T-helper 2 cell treated with Interferon-gamma antibody and Interleukin-4, amounts not matched to agents 5 μg/mL and 100 μg/mL, for 36 hours (primary cell): ENCODE data around the gene CHD5.
A peak's percentile ranks its signal among the peaks of the same experiment; 100 is the strongest.

Source experiments
- DNase-seq: peaks from one replicate; pipeline ENCODE4 v3.0.0; 2021; ENCODE audit warnings: low spot score
- H3K27ac Mint-ChIP-seq: one replicate; pipeline ENCODE4 v1.8.0; 2021; ENCODE audit warnings: mild to moderate bottlenecking, mixed read lengths
- H3K27me3 Mint-ChIP-seq: one replicate; pipeline ENCODE4 v1.8.0; 2021; ENCODE audit warnings: low read depth, mixed read lengths
- H3K36me3 Mint-ChIP-seq: one replicate; pipeline ENCODE4 v1.8.0; 2021; ENCODE audit warnings: low read depth, mixed read lengths
- H3K4me1 Mint-ChIP-seq: one replicate; pipeline ENCODE4 v1.8.0; 2021; ENCODE audit warnings: low read depth, mixed read lengths
- H3K4me3 Mint-ChIP-seq: one replicate; pipeline ENCODE4 v1.8.0; 2022; ENCODE audit warnings: mild to moderate bottlenecking, moderate library complexity, mixed read lengths
- H3K9me3 Mint-ChIP-seq: one replicate; pipeline ENCODE4 v1.8.0; 2021; ENCODE audit warnings: mixed read lengths

Gene CHD5

GRCh38 chr1:6162773-6163172 lies 17.3 kb downstream of the CHD5 start:
- H3K27me3 Mint-ChIP-seq: peaks cover 6% of the 10 kb centered on the region
- no peaks in the 10 kb centered on the region for H3K9me3 Mint-ChIP-seq
- no peak overlapping the region for H3K27ac Mint-ChIP-seq
- peaks cover 5% of the 10 kb centered on the region for H3K4me1 Mint-ChIP-seq
- H3K4me3 Mint-ChIP-seq: no peak overlapping the region
- DNase-seq: no peak
- H3K36me3 Mint-ChIP-seq: no peaks in the 10 kb centered on the region

- no peaks in the 10 kb centered on the region for H3K9me3 Mint-ChIP-seq
- no peak overlapping the region for H3K4me3 Mint-ChIP-seq
- peaks cover 9% of the 10 kb centered on the region for H3K4me1 Mint-ChIP-seq
- H3K27ac Mint-ChIP-seq: no peak overlapping the region
- H3K36me3 Mint-ChIP-seq: no peaks in the 10 kb centered on the region
- no peak for DNase-seq
- peaks cover 6% of the 10 kb centered on the region for H3K27me3 Mint-ChIP-seq
These were observed 17.8 kb downstream of the CHD5 start for GRCh38 chr1:6162341-6162740.

DNA sequence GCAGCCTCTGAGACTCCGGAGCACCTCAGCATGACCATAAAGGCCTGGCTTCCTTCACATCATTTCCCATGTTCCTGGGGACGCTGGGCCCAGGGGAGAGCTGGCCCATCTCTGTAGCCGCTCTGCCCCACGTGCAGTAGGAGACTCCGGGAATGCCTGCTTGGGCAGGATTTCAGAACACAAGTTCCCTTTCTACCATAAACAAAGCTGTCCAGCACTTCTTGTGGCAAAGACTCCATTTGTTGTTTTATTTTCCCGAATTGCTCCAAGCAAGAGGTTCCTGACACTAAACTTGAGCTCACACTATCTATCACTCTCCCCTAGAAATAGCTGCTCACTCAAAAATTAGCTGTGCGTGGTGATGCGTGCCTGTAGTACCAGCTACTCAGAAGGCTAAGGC lies 21.9 kb downstream of the CHD5 start:
- peaks cover 6% of the 10 kb centered on the region for H3K27me3 Mint-ChIP-seq
- no peaks in the 10 kb centered on the region for H3K9me3 Mint-ChIP-seq
- peaks cover 12% of the 10 kb centered on the region for H3K4me1 Mint-ChIP-seq
- DNase-seq: no peak
- H3K36me3 Mint-ChIP-seq: no peaks in the 10 kb centered on the region
- H3K4me3 Mint-ChIP-seq: no peak overlapping the region
- no peak overlapping the region for H3K27ac Mint-ChIP-seq

- peaks cover 6% of the 10 kb centered on the region for H3K27me3 Mint-ChIP-seq
- peaks cover 12% of the 10 kb centered on the region for H3K4me1 Mint-ChIP-seq
- H3K4me3 Mint-ChIP-seq: no peak overlapping the region
- H3K27ac Mint-ChIP-seq: peak overlapping the region; percentile 16
- no peaks in the 10 kb centered on the region for H3K36me3 Mint-ChIP-seq
- DNase-seq: peak; percentile 50
- H3K9me3 Mint-ChIP-seq: no peaks in the 10 kb centered on the region
These were observed 22.5 kb downstream of the CHD5 start for GRCh38 chr1:6157528-6158174.

GRCh38 chr1:6157132-6157527 lies 23.0 kb downstream of the CHD5 start:
- H3K27me3 Mint-ChIP-seq: peaks cover 6% of the 10 kb centered on the region
- H3K4me3 Mint-ChIP-seq: no peak overlapping the region
- peak overlapping the region; percentile 16 for H3K27ac Mint-ChIP-seq
- DNase-seq: no peak
- H3K36me3 Mint-ChIP-seq: no peaks in the 10 kb centered on the region
- no peaks in the 10 kb centered on the region for H3K9me3 Mint-ChIP-seq
- H3K4me1 Mint-ChIP-seq: peaks cover 12% of the 10 kb centered on the region

- no peaks in the 10 kb centered on the region for H3K36me3 Mint-ChIP-seq
- peak overlapping the region; percentile 55 for H3K27ac Mint-ChIP-seq
- no peaks in the 10 kb centered on the region for H3K9me3 Mint-ChIP-seq
- no peaks in the 10 kb centered on the region for H3K27me3 Mint-ChIP-seq
- peaks cover 12% of the 10 kb centered on the region for H3K4me1 Mint-ChIP-seq
- no peak for DNase-seq
- peak overlapping the region; percentile 46 for H3K4me3 Mint-ChIP-seq
These were observed 25.4 kb downstream of the CHD5 start for GRCh38 chr1:6154525-6155319.

- Mint-ChIP-seq H3K4me1 (peaks cover 11% of the 10 kb centered on the region), H3K27me3 (peaks cover 4% of the 10 kb centered on the region), H3K27ac (no peak overlapping the region), H3K4me3 (no peak overlapping the region), H3K9me3 (no peaks in the 10 kb centered on the region), H3K36me3 (no peaks in the 10 kb centered on the region)
- DNase-seq: no peak
These were observed 27.2 kb downstream of the CHD5 start for GRCh38 chr1:6152882-6153281.

DNA sequence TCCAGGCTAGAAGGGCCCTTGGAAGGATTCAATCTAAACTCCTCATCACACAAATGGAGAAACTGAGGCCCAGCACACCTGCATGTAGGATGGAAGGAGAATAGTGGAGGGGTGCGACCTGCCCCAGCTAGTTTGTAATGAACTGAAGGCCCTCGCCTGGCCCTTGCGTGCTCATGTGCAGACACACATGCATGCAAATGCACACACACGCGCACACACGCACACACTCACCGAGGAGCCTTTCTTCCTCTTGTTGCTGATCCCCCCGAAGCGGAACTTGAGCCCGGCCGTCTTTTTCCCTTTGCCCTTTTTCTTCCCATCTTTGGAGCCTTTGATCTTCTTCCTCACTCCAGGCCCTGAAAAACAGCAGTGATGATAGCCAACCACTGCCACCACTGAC lies 27.9 kb downstream of the CHD5 start:
- H3K9me3 Mint-ChIP-seq: no peaks in the 10 kb centered on the region
- no peak overlapping the region for H3K27ac Mint-ChIP-seq
- peaks cover 6% of the 10 kb centered on the region for H3K4me1 Mint-ChIP-seq
- no peak for DNase-seq
- peaks cover 4% of the 10 kb centered on the region for H3K27me3 Mint-ChIP-seq
- no peaks in the 10 kb centered on the region for H3K36me3 Mint-ChIP-seq
- H3K4me3 Mint-ChIP-seq: no peak overlapping the region

DNA sequence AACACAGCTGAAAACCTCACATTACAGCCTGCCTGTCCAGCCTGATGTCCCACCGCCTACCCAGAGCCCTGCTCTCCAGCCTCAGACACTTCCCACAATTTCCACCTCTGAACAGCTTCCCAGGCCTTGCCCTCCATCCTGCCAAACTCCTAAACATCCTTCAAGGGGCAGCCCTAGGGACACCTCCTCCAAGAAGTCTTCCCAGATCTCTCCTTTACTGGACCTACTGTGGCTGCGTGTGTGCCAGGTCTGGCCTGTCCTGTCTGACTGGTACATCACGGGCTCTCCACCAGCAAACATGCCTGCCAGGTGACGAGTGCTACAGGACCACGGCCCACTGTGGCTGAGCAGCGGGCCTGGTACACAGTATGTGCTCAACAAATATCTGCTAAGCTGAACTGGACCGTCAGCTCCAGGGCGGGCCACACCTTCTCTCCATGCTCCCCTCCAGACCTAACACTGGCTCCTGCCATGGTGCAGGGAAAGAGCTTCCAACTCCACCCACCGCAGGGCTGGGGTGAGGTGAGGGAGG lies 28.8 kb downstream of the CHD5 start:
- Mint-ChIP-seq H3K27me3 (peaks cover 4% of the 10 kb centered on the region), H3K27ac (no peak overlapping the region), H3K4me3 (no peak overlapping the region), H3K4me1 (peaks cover 6% of the 10 kb centered on the region), H3K9me3 (no peaks in the 10 kb centered on the region), H3K36me3 (no peaks in the 10 kb centered on the region)
- no peak for DNase-seq

DNA sequence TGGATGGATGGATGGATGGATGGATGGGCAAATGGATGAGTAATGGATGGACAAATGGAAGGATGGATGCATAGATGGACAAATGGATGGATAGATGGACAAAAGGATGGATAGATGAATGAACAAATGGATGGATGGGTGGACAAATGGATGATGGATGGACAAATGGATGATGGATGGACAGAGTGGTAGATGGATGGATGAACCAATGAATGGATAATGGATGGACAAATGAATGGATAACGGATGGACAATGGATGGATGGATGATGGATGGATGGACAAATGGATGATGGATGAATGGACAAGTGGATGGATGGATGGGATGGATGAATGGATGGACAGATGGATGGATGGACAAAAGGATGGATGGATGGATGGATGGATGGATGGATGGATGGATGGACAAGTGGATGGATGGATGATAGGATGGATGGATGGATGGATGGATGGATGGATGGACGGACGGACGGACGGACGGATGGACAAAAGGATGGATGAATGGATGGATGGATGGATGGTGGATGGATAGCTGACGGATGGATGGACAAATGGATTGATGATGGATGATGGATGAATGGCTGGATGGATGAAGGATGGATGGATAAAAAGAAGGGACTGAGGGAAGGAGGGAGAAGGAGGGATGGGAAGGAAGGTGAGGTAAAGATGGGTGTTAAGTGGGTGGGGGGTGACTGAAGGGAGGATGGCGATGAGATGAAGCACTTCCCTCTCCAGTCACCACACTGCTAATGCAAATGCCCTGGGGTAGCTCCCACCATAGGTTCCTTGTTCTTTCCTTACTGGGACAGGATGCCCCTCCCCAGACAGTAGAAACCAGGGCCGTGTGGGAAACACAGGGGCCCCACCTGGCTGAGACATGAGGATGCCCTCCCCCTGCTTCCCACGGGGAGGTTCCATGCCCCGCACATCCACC lies 29.8 kb downstream of the CHD5 start:
- Mint-ChIP-seq H3K27me3 (peaks cover 4% of the 10 kb centered on the region), H3K4me1 (peaks cover 6% of the 10 kb centered on the region), H3K27ac (no peak overlapping the region), H3K36me3 (no peaks in the 10 kb centered on the region), H3K4me3 (no peak overlapping the region), H3K9me3 (no peaks in the 10 kb centered on the region)
- DNase-seq: no peak

- no peak for DNase-seq
- Mint-ChIP-seq H3K4me3 (no peak overlapping the region), H3K9me3 (no peaks in the 10 kb centered on the region), H3K36me3 (no peaks in the 10 kb centered on the region), H3K27ac (no peak overlapping the region), H3K4me1 (peaks cover 3% of the 10 kb centered on the region), H3K27me3 (peaks cover 4% of the 10 kb centered on the region)
These were observed 30.5 kb downstream of the CHD5 start for GRCh38 chr1:6149597-6149996.

DNA sequence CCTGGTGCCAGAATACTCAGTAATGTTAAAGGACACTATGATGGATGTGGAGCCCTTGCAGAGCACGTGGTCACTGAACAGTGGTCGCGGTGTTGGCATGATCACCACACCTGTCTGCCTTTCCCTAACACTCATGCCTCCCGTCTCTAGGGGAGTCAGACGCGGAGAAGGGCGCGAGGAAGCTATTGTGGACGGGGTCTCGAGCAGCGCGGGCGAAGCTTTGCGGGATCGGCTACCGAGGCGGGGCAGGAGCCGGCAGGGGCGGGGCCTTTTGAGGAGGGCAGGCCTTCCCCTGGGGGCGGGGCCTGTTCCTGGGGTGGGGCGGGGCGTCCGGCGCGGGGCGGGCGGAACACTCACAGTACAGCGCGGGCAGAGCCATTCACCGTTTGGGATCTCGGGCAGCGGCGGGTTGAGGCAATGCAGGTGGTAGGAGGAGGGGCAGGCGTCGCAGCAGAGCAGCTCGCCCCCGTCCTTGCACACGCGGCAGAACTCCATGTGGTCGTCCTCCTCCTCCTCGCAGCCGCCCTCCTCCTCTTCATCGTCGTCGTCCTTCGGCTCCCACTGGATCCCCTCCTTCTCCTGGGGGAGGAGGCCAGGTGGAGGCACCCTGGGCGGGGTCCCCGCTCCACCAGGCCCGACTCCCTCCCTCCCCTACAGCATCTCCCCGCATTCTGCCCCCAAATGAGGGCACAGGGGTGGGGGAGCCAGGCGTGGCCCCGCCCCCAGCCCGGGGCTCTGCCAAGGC lies 31.5 kb downstream of the CHD5 start:
- peak; percentile 58 for DNase-seq
- Mint-ChIP-seq H3K4me1 (peaks cover 3% of the 10 kb centered on the region), H3K36me3 (no peaks in the 10 kb centered on the region), H3K27me3 (peaks cover 4% of the 10 kb centered on the region), H3K27ac (no peak overlapping the region), H3K9me3 (no peaks in the 10 kb centered on the region), H3K4me3 (peak overlapping the region; percentile 52)

GRCh38 chr1:6145864-6146410 lies 34.2 kb downstream of the CHD5 start:
- peaks cover 4% of the 10 kb centered on the region for H3K27me3 Mint-ChIP-seq
- no peak overlapping the region for H3K4me3 Mint-ChIP-seq
- H3K9me3 Mint-ChIP-seq: no peaks in the 10 kb centered on the region
- peaks cover 3% of the 10 kb centered on the region for H3K4me1 Mint-ChIP-seq
- no peak overlapping the region for H3K27ac Mint-ChIP-seq
- no peak for DNase-seq
- H3K36me3 Mint-ChIP-seq: no peaks in the 10 kb centered on the region
